Stimulated activated CD8-positive, alpha-beta memory T cell treated with anti-CD3 and anti-CD28 coated beads, Interleukin-2, amount 100 ng/mL, for 1 hour (primary cell): ENCODE results near the gene CCL5.
"Not testable (repeated sequence)": the region's sequence is repeated elsewhere in the genome, so short reads cannot be mapped to it uniquely, and the experiment has no call there.

ENCODE experiments used
- DNase-seq, 2 donors: peaks; one replicate each; pipeline ENCODE4 v3.0.0-alpha.2; 2020; ENCODE audit warnings: low read depth in 2 of 2

CCL5 gene

DNA sequence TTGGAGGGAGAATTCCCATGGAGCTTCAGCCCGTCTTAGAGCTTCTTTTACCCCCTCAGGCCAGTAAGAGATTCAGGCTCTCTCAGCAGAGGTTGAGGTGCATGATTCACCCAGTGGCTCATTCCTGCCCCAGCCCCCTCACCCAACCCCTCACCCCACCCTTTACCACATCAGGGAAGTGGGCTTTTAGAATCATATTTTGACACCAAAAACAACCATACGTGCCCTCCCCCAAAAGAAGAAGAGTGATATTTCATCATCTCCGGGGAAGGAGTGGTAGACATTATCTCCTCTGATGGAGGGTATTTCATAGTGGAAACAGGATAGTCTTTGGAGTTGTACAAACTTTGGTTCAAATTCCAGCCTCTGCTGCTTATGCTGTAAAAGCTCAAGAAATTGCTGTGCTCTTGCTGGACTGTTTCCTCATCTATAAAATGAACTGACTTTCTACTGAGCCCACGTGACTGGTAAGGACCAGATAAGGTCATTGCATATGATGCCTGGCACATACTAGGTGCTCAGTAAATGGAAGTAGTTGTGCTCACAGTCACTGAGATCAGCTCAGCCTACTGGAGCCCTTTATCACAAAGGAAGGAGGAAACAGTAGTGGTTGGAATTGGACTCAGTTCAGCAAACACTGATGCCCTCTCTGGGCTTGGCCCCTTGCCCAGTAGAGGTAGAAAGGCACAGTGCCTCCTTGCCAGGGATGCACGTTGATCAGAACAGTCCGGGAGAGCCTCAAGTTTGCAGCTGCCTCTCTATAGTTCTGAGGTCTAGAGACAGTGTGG is 18.3 kb upstream of the CCL5 start:
- DNase-seq: no peak

DNA sequence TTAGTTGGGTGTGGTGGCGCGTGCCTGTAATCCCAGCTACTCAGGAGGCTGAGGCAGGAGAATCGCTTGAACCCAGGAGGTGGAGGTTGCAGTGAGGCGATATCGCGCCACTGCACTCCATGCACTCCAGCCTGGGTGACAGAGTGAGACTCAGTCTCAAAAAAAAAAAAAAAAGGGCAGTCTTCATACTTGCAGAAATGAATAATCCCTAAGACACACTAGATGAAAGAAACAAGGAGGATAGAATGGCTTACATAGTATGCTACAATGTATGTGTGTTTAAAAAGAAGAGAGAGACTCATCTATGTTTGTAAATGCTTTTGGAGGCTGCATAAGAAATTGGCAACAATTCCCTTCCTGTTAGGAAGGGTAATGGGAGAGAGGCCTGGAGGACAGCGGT is 17.6 kb upstream of the CCL5 start:
- DNase-seq: not testable (repeated sequence)

DNA sequence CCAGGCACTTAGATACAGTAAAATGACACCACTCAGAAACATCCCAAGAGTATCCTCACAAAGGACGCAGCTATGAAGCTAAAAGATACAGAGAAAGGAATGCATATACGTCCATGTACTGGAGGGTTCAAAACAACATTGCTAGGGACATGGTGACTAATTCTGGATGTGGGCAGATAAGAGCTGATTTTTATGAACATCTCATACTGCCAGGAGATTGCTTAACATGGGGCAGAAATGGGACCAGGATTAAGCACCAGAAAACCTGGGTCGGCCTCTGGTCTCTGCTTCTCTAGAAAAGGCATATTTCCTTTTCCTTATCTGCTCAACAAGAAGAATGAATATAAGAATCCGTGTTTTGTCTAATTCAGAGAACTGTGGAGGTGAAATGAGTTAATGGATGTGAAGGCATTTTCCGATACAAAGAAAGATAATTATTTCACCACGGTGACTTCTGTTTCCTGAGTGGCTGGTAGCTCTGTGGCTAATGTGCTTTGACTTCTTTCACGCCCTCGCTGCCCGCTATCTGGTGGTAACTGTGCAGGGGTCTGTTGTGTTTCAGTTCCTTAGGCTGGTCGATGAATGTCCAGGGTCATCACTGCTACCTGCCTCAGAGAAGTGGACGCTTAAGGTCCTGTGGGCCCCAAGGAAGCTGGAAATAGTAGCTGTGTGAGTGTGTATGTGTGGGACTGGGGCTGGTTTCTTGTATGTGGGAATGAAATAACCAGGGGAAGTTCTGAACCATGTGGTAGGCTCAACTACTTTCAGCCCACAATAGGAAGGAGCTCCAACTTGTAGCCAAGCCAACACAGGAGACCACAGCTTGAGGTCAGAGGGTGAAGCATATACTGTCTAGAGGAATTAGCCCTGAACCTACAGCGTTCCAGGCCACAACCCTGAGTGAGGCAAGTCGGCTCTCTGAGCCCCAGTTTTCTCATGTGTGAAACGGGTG is 15.8 kb upstream of the CCL5 start:
- DNase-seq: no peak

DNA sequence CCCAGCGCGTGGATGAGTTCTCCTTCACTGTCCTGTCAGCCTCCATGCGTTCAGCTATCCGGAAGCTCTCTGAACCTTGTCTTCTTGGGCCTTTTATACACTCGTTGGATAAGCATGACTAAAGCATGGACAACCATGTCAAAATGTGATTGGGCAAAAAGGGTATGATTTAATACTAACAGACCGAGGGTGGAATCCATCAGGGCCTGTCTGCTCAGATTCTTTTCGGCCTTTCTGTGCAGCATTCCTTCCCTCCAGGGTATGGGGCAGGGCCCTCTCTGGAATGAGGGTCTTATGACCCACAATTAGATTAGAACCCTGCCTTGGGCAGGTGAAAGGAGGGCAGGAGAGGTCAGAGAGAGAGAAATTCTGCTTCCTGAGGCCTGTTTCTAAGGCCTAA is 14.0 kb upstream of the CCL5 start:
- DNase-seq: no peak

DNA sequence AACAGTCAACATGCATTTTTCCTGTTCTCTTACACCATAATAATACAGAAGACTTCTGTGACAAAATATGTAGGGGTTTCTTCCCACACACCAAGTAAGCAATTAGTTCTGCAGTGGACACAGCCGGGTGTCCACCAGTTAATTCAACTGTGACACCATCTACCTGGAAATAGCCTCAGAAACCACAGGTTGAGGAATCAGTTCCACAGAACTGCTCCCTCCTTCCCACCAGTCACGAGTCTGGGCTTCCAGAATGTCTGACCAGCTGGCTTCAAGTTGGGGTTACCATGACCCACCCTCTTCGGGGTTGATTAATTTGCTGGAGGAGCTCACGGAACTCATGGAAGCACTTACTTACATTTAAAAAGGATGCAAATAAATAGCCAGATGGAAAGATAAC is 13.6 kb upstream of the CCL5 start:
- DNase-seq: no peak

DNA sequence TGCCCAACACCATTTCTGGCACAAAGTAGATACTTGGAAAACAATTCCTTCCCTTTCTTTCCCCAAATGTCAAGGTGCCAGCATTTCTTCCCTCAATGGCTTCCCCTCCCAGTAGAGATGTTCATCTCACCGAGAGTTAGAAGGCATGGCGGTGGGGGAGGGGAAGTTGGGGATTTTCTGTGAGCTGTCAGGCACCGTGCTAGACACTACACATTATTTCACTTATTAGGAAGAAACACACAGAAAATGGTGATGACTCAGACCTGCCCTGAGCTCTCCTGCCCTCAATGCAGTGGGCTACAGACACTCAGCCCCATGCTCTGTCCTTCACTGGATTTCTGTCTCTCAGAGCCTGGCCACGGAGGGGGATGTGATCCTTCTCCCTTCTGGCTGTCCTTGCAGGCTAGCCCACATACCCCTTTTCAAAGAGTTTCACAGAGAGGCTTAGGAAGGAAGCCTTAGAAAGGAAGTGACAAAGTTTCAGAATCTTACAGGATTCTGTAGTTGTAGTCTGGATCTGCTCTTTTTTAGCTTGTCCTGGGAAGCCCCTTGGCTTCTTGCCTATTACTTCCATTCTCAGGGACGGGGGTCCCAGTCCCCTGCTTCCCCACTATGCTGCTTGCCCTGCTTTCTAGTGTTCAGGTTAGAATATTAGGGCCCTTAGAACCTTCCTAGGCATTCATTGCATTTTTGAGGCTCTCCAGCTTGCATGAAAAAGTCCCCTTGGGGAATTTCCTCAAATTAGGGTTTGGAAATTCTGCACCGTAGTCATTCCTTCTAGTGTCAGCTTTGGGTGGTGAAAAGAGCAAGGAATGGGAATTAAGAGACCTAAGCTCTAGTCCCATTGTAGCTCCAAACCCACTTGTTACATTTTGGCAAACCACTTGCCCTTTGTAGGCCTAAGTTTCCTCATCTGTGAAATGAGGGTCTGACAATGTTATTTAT is 12.2 kb upstream of the CCL5 start:
- DNase-seq: no peak

DNA sequence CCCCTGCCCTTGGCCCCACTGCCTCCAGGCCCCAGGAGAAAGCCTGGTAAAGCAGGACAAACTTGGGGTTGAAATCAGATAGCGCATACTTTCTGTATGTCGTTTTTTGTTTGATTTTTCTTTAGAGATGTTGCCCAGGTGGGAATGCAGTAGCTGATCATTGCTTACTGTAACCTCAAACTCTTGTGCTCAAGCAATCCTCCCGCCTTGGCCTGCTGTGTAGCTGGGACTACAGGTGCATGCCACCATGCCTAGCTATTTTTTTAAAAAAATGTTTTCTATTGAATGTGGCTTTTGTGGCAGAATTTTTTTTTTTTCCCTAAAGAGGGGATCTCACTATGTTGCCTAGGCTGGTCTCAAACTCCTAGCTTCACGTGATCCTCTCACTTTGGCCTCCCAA is 11.1 kb upstream of the CCL5 start:
- DNase-seq: no peak

DNA sequence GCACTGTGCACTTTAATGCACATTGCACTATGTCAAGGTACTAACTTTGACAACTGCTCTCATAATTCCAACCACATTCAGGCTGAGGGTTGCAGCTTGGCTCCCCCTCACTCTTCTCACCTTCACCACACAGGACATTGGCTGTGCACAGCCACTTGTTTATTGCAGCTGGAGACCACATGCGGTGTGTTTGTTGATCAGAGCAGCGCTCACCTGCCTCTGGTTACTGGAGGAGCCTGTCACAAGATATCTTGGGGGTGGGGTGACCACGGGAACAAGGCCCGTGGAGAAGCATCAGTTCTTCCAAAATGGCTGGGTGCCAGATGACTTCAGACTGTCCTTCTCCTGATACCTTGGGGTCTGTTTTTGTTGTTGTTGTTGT is 10.6 kb upstream of the CCL5 start:
- no peak for DNase-seq

DNA sequence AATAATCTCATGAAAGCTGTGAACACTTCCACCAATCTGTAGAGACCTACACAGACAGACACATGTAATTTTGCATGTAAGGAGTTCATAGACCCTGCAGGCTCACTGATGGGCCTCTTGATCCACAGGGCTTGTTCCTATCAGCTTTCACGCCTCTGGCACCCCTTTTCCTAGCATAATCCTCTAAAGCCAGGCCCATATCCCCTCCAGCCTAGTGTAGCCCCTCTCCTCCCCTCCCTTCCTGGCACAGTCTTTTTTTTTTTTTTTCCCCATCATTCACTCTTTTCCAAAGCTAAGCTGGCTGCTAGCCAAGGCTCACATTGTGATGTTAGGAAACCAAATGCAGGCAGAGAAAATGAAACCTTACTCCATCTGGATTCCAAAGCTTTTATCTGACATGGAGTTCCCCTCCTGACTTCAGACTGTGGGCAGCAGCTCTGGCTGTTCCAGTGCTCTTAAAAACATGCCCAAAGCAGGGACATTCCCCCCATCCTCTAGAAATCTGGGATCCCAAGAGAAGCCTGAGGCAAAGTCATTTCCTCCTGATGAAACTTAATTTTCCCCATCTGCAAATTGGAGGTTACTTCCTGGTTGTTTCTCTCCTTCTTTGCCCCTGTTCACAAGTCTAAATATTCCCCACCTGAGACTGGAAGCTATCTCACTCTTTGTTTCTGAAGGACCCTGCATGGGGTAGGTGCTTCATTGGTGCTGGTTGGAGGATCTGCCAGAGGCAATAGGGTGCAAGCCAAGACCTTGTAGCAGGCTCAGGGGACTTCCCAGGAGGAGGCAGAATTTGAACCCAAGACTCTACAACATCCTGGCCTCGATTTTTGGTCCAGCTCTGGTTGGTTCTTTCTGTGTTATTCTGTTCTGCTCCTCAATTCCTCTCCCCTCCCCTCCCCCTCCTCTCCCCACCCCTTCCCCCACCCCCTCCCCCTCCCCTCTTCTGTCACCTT is 9.9 kb upstream of the CCL5 start:
- DNase-seq: no peak

DNA sequence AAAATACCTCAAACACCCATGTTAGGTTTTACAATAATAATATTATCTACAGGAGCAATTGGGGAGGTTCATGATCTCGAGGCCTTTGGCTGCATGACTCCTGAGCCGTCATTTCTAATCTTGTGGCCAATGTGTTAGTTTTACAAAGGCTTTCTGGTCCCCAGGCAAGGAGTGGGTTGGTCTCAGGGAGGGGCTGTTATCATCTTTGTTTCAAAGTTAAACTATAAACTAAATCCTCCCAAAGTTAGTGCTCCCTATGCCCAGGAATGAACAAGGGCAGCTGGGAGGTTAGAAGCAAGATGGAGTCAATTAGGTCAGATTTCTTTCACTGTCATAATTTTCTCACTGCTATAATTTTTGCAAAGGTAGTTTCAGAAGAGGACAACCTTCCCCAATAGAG is 9.1 kb upstream of the CCL5 start:
- no peak for DNase-seq

DNA sequence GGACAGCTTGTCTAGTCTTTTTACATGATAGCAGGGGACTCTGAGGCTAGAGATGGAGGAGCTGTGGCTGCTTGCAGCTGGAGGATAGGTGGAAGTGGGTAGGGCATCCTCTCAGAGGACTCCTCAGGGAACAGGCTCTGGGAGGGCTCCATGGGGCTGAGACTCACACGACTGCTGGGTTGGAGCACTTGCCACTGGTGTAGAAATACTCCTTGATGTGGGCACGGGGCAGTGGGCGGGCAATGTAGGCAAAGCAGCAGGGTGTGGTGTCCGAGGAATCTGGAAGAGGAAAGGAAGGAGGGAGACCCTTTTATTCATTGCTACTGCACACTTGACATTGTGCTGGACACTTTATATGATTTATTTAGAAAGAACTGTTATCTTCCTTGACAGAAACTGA is 1.8 kb downstream of the CCL5 start:
- DNase-seq: no peak

DNA sequence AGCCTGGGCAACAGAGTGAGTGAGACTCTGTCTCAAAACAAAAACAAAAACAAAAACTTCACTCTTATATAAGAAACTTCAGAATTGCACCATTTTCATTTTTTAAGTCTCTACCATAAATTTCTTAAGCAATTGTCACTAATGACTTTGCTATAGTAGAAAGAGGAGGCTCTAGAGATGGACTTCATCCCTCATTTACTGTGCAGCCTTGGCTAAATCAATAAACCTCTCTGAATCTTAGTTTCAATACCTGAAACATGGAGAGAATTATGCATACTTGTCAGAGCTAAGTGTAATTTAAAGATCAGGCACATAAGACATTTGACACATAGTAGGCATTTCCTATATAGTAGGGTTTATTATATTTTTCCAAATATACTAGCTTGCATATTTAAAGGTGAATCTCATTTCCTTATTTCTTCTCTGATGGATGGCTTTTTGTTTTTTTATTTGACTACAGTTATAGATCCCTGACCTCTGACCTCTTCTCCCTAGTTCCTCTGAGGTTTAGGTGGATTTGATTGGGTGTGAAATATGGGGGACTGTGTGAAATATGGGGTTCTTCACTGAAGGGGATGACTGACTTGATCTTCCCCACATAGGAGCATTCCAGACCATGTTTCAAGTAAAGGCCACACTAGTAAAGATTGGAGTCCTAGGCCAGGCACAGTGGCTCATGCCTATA is 2.7 kb downstream of the CCL5 start:
- no peak for DNase-seq

DNA sequence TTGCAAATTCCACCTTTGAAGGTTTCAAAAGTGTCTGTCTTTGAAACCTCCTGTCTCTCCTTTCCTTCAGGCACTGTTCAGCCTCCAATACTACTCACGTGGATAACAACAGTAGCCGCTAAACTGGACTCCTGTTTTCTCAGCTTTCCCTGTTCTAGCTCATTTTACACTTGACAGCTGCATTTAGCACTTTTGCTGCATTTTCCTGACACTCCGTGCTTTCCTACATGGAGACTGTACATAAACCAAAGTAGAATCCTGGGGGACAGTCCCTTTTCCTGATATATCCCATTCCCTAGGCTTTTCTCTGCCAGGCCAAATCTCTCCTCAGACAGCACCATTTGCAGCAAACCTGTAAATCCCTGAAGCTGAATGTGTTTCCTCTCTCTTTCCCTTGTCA is 3.6 kb downstream of the CCL5 start:
- DNase-seq: no peak

DNA sequence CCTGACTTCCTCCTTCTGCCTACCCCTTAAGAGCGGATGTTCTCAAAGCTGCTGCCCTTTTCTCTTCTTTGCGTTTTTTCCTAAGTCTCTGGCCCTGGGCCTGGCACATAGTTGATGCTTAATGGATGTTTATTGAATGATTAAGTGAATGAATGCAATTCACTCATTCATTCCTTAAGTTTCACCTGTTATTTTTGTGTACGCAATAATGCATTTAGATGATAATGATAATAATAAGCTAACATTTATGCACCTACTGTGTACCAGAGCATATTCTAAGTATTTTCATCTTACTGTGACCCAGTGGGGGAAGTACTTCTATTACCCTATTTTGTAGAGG is 4.4 kb downstream of the CCL5 start:
- no peak for DNase-seq

DNA sequence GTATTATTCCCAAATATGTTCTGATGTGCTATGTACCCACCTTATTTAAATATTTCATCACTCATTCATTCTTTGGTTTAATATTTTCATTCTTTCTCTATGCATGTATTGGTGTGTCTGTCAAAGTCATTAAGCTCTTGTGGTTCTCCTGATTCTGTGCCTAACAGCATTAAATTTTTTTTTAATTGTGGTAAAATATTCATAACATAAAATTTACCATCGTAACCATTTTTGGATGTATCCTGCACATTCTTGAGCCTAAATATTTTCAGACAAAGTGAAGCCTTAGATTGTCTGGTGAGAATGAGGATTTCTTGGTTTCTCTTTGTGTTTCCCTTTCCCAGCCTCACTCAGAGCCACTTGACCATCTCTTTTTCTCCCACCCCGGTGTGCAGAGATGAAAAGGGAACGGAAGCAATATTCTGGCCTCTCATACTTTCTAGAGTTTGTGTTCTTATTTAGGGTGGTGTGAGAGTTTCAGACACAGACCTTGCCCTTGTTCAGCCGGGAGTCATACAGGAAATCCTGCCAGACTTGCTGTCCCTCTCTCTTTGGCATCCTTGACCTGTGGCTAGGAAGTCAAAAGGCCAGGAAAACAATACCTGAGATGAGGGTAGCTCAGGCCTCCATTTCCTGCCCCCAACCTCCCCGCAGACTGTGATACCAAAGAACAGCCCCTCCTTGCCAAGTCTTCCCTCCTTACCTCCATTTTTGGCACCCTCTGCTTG is 4.9 kb downstream of the CCL5 start:
- DNase-seq: no peak

DNA sequence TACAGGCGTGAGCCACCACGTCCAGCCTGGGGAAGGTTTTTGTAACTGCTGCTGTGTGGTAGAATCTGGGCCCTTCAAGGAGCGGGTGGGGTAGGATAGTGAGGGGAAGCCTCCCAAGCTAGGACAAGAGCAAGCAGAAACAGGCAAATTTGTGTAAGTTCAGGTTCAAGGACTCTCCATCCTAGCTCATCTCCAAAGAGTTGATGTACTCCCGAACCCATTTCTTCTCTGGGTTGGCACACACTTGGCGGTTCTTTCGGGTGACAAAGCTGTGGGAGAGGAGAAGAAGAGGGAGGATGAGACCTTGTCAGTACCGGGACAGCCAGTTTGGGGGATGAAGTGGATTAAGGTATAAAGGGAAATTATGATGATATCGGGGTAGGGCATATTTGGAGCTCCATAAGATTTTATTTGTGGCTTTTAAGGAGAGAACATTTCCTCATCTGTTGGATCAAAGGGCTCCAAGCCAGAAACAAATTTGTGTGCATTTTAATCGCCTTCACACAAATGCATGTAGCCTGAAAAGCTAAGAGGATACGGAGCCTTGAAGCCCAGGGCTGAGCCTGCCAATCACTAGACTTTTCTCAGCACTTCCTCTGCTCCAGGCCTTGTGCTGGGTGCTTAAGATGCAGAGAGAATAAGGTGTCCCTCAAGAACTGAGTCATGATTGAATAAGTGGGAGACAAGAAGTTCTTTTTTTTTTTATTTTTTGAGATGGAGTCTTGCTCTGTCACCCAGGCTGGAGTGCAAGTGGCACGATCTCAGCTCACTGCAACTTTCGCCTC is 7.8 kb downstream of the CCL5 start:
- DNase-seq: no peak

DNA sequence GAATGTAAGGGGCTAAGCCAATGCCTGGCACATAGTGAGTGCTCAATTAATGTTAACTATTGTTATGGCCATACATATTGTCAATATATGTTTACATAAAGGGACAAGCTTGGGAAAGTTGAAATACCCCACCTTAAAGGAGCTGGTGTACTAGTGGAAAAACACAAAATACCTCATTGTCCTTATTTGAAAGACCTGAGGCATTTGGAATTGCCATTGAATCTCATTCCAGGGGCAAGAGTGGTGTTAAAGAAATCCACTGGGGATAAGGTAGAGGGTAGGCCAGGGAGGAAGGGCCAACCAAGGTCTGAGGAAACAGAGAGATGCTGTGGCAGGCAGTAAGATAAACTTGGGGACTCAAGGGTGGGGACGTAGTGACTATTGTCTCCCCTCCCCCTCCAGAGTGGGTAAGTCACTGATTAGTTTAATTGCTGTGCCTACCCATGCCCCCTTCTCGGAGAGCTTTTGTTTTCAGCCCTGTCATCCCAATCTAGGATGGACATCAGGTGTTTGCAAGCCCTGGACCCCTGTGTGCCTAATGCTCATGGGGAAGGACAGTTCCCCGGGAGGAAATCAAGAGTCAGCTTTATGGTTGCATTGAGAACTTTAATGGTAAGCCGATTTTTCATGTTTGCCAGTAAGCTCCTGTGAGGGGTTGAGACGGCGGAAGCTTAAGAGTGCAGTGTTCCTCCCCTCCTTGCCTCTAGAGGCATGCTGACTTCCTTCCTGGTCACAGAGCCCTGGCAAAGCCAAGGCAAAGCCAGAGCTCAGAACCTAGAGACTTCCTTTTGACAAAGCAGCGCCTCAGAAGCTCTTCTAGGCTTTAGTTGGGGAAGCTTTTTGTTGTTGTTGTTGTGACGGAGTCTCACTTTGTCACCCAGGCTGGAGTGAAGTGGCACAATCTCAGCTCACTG is 9.0 kb downstream of the CCL5 start:
- no peak for DNase-seq

DNA sequence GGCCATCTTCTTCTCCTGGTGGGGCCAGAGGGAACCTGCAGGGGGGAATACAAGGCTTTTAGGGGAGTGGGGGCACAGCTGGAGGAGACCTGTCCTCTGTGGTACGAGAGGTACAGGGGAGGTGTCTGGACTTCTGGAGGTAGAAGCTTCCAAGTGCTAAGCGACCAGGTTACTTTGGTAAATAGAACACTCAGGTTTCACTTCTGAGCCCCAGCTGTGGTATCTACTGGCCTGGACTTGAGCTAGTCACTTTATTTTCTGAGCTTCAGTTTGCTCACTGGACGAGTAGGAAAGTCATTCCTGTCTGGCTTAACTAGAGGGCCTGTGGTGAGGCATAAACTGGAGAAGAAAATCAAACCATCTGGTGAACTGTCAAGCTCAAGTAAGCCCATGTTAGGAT is 11.4 kb downstream of the CCL5 start, which contains the start of gene HEATR9:
TSS of gene HEATR9 (minus strand) at position 155 of the 400 bp plus-strand sequence. CDS start at position 6, 149 bp downstream.
- no peak for DNase-seq
